Hematopoietic multipotent progenitor cell treated with erythropoietin and hydrocortisone succinate and interleukin-3 and kit ligand, for 6 days (in vitro differentiated cells): ENCODE measurements around the gene NPFF.

Experiments
- DNase-seq: peaks from one replicate; pipeline ENCODE4 v3.0.0-alpha.2; 2015

Gene NPFF

DNA sequence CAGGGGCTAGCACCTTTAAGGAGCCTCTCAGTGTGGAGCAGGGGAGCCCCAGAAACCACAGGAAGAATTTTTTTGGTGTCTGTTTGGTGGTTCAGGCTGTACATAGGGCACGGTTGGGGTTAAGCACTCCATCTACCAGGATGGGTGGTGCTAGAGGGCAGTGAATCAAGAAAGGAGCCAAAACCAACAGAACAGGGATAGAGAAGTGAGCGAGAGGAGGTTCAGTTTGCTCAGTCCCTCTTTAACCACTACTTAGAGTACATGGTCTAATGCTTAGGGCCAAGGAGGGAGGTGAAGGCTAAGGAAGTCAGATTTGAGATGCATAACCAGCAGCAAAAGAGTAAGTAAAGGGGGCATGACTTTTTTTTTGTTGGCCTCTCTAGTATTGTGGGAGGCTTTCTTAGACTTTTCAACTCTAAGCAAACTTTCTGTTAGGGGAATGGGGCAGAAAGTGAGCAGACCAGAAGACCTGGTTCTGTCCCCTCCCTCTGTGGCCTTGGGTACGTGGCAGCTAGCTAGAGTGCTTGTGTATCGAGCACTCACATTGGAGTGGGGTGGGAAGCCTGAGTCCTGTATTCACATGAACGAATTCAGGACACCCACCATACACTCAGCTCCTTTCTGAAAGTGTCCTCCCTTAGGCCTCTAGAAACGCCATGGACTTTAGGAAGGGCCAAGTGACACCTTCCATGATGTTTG lies 6.6 kb upstream of the NPFF start:
- no peak for DNase-seq

DNA sequence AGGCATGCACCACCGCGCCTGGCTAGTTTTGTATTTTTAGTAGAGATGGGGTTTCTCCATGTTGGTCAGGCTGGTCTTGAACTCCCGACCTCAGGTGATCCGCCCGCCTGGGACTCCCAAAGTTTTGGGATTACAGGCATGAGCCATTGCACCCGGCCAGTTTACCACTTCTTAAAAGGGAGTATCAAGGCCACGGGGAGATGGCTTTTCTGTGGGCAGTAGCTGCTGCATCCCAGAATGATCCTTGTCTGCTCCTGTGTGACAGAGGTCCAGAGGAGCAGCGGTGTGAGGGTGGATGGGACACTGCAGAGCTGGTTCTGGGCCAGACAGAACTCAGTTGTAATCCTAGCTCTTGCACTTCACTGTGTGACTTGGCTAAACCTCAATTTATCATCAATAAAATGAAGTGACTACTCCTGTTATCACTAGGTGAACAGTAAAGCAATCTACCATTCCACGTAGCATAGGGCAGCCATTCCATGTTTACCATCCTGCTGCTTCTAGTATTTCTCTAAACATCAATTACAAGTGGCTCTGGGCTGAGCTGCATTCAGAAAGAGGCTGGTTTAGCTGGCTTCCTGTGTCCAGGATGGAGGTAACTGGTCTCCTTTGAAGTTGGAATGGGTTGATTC lies 3.0 kb upstream of the NPFF start:
- no peak for DNase-seq

DNA sequence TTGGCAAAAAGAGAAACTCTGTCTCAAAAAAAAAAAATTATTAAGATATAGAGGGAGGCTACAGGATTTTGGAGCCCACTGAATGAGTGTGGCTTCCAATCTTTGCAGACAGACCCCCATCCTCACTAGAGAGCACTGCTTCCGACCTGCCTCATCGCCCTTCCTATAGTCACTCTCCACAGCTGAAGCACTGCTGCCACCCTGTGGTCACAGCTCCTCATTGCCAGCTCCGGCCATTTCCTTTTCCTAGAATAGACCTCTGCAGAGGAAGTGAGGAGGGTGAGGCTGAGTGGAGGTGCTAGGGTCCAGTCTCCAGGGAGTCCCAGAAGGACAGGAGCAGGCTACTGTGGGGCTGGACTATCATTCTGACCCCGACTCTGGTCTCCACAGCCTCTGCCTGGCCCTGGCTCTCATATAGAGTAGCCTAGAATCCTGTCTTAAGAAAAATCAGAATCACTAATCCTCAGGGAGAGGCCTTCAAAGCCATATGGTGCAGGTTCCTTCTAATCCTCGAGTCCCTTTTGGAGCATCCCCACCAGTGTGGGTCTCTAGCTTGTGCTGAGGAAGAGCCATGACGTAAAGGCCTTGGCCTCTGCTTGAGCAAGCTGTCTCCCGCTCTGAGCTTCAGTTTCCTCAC lies 1.4 kb upstream of the NPFF start:
- peak; percentile 91 for DNase-seq

DNA sequence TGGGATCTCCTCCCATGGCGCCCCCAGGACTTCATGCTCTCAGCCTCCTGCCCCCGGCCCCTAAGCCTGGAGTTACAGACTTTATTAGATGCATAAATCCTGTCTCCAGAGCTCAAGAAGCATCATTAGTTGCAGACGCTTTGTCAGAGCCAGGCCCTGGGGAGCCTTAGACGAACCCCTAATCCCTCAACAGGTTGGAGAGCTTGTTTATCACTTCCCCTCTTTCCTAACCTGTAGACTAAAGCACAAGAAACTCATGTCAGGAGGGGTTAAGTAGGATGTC lies 260 bp upstream of the NPFF start:
- DNase-seq: no peak

DNA sequence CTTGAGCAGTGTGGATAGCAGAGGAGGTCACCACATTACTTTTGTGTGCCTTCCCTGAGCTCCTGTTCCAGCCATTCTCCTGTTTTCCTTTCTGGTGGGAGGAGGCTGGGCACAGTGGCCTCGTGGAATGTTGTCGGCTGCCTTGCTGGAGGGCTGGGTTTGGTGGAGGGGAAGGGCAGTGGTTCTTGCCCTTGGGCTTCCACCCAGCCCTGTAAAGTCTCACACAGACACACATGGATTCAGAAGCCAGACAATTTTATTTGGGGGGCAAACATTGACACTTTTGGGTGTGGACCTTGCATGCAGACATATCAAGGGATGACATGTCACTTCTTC lies 866 bp downstream of the NPFF start:
- DNase-seq: no peak

DNA sequence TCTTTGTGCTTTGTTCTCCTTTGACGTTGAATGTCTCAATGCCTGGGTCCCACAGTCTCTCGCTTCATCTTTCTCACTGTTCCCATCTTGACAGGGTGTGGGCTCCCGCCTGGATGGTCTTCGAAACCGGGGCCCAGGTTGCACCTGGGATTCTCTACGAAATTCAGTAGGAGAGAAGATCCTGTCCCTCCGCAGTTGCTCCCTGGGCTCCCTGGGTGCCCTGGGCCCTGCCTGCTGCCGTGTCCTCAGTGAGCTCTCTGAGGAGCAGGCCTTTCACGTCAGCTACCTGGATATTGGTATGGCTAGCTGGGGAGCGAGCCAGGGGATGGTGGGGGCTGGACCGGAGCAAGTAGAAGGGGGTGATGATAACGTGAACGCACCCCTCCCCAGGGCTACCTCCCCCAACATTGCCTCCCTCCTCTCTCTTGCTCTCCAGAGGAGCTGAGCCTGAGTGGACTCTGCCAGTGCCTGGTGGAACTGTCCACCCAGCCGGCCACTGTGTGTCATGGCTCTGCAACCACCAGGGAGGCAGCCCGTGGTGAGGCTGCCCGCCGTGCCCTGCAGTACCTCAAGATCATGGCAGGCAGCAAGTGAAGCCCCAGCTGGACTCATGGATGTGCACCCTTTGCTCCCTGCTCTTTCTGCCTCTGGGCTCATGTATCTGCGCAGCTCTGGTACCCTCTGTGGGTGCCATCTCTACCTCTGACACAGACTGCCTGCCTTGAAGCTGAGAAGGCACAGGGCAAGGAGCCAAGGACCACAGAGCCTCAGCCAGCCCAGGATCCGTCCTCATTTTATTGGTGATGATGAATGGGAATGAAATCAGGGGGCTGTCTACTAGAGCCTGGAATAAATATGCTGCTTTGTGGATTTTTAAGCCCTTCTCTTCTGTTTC lies 1.5 kb downstream of the NPFF start:
- DNase-seq: no peak

DNA sequence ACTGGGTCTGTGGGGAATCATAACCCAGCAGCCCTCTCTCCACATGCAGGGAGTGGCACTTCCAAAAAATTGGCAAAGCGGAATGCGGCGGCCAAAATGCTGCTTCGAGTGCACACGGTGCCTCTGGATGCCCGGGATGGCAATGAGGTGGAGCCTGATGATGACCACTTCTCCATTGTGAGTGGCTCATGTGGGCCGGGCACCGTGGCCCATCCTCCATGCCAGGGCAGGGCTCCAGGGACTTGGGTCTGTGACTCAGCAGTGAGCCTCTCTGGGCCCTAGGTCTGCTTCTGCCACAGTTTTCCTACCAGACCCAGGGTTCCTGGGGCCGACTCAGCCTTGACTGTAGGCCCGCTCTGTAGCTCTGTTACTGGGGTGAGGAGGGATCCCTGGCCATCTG lies 2.2 kb downstream of the NPFF start:
- no peak for DNase-seq

DNA sequence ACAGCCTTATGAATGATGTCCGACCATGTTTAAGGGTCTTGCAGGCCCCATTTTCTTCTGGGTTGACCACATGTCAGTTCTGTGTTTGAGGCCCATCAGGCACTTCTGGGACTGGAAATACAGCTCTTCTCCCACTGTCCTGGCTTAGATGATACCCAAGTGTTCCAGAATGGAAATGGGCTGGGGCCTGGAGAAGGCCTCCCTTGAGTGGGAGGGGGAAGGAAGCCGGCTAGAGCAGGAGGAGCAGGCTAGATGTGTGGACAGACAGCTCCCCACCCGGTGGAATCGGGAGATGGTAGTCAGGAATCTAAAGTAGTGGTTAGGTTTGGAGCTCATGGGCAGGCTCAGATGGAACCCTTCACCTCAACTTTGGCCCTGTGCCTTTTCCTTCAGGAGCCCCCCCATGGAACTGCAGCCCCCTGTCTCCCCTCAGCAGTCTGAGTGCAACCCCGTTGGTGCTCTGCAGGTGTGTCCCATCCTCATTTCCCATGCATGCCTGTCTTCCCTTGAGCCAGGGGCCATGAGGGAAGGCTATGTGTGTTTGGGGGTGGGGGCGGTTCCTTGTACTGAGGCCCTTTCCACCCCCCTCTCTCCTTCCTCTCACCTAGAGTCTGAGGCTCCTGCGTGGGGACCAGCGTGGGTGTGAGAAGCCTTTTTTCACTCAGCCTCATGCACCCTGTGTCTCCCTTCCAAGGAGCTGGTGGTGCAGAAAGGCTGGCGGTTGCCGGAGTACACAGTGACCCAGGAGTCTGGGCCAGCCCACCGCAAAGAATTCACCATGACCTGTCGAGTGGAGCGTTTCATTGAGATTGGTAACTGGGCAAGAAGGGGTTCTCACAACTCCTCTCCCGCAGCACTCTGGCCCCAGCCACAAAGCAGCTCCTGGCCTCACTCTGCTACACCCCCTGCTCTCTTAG lies 3.0 kb downstream of the NPFF start:
- DNase-seq: no peak

DNA sequence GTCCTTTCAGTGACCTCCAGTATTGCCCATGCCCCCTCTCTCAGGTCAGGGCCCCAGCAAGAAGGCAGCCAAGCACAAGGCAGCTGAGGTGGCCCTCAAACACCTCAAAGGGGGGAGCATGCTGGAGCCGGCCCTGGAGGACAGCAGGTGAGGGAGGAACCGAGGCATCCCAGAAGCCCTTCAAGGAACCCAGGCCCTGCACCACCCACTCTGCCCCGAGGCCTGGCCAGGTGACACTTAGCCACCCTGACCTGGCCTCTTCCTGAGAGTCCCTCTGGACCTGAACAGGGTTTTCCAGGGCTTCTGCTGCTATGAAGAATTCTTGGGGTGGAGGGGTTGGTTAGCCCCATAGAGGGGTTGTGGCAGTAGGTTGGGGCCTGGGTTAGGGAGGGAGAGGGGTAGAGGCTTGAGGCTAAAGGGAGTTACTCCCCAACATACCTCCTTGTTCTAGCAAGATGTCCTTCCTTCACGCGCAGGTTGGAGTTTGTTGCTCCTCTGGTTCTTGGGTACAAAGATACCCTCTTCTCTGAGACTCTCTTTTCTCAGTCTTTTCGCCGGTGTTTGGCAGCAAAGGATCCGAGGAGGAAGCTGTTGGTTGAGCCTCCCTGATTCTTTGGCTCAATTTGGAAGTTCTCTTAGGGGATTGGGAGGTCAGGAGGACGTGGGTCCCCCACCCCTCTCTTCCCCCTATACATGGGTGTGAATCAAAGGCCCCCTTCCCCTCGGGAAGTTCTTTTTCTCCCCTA lies 4.1 kb downstream of the NPFF start:
- no peak for DNase-seq

DNA sequence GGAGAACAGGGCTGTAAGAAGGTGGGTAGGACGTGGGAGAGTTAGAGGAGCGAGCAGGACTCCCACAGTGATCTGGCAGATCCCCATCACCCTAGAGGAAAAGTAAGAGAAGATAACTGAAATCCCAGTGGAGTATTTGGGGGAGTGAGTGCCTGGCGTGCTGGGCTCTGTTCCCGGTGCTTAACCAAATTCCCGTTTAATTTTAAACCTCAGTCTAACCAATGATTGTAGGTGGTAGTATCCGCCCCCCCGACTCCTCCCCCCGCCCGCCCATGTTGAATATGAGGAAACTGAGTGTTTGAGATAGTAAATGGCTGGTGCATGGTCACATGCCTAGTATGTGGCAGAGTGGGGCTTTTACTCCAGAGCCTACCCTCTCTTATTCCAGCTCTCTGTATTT lies 5.0 kb downstream of the NPFF start:
- no peak for DNase-seq

DNA sequence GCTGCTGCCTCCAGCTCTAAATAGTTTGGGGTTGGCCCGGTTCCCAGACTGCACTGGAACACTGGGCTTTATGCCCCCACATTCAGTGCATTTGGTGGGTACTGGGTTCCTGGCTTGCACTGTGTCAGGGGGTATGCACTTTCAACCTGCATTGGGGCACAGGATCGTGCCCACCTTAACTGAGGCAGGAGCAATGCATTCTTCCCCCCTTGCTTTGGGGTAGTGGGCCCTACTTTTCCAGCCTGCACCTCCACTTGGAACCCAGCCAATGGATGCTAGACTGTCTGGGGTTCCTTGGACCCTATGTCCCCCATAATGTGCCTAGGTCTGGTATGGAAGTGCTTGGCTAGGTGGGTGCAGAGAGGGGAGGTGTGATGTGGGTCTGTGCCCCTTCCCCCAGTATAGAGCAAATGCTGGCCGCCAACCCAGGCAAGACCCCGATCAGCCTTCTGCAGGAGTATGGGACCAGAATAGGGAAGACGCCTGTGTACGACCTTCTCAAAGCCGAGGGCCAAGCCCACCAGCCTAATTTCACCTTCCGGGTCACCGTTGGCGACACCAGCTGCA lies 5.6 kb downstream of the NPFF start:
- DNase-seq: no peak

DNA sequence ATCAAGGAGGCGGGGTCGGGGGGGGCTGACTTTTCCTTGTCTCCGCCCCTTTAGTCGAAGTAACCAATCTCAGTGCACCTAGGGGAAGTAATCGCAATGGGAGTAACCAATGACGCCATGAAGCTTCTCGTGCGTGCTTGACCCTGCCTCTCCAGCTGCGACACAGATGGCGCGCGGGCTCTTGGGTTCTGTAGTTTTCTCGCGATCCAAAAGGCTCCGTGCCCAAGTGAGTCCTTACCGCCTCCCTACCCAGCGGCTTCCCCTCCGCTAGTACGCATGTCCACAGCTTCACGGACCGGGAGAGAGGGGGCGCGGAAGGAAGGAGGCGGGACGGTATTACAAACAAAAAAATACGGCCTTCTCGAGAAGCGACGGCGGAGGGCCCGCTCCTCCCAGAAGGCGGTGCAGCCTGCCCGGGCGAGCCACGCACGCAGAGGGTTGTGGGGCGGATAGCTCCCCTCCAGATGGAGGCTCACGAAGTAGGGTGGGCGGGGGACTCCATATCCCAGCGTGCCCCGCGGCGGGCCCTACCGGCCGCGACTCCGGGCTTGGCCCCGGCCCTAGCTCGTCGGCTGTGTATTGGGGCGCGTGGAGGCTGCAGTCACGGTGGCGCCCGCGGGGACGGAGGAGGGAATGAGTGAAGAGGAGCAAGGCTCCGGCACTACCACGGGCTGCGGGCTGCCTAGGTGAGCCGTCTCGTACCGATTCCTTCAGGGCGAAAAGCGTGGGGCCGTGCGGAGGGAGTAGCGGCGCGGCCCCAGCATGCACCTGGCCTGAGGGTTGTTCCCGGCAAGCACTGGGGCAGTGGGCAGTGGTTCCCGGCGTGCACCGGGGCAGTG lies 6.3 kb downstream of the NPFF start, which contains the start of gene TARBP2:
Gene TARBP2 (plus strand): TSS at position 508 of the 839 bp plus-strand sequence. CDS start 126 bp downstream, at position 634.
- DNase-seq: peak; percentile 100

DNA sequence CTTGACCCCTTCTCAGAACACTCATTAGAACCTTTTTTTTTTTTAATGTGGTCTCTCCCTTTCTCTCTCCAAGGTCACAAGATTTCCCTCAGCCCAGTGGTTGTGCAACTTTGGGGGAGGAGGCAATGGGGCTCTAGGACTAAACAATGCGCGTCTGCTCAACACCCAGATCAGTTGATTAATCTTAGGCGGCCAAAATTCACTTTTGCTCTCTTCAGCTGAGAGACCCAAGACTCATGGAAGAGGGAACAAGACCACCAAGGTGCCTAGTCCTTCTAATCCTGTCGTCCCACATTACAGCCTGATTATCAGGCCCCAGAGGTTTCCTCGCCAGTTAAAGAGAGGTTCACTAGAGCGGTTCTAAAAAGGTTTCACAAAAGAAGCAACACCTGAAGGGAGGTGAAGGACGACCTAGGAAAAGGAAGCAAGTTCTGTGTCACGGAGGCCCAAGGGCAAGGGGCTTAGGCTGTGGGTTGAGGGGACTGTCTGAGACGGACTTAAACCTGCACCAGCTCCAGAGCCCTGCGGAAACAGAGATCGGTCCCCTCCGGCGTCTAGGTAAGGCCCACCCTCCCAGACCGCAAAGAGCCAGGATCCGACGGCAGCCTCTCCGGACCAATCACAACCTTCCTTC lies 7.0 kb downstream of the NPFF start:
- peak; percentile 84 for DNase-seq

DNA sequence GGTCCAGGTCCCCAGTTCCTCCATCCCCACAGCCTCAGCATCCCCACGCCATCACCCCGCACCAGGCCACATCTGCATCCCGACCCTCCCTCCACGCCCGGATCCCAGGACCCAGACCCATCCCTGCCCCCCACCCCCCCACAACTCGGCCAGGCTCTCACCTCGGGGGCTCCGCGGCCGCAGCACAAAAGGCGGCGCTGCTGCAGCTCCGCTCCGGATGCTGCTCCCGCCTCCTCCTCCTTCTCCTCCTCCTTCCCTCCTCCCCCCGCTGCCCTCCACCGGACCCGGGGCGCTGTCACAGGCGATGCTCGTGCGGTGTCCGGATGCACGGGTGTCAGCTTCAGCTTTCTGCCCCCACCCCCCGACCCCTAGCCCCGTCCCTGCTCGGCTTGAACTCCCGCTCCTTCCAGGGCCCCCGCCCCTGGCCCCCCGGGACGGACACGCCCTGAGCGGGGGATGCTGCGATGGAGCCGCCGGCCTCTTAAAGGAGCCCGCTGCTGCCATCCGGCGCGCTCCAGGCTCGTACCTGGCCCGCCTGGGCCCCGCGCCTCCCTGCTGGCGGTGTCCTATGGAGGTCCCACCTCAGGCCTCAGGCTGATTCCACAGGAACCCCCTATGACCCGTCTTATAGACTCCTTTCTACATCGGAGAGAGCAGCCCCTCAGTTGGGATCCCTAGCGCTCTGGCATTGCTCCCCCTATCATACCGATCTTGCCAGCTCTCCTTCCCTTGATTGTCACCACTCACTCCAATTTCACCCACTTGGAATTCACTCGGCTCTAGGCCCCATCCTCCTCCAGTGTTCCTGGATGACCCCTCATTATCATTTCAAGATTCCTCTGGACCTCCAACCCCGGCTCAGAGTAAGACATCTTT lies 7.8 kb downstream of the NPFF start, which contains the start of gene MAP3K12:
Gene MAP3K12 (minus strand): TSS at position 193 of the 876 bp plus-strand sequence. CDS start 12,067 bp downstream, outside the sequence.
- DNase-seq: peak; percentile 68

DNA sequence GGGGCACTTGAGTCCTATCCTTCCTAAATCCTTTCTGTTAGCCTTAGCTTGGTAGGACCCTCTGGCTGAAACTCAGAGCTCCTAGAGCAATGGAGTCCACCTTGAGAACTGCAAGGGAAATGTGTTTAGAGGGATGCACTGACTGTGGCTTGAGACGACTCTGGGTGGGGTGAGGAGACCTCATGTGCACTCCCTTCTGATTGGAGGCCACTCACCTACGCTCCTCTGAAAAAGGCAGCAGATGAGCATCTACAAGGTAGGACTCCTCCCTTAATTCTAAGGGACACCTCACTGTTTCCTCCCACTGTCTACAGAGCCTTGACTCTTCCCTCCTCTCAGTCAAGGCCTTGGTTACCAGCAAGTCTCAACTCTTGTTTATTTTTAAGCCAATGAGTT lies 9.1 kb downstream of the NPFF start:
- DNase-seq: no peak

DNA sequence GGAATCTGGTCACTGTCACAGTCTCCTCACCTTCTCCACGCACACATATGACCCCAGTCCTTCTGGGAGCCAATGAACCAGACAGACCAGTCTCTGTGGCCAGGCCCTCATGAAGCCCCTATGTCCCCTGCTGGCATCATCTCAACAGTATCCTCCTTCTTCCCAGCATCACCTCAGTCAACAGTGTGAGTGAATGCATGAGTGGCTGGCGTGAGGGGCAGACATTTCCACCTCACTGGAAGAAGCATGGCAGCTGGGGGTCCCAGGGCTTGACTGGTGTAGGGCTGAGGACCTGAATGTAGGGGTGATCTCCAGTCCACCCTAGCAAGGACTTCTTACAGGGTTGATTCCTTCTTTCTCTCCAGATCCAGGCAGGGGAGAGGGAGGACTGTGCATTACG lies 9.8 kb downstream of the NPFF start:
- no peak for DNase-seq

DNA sequence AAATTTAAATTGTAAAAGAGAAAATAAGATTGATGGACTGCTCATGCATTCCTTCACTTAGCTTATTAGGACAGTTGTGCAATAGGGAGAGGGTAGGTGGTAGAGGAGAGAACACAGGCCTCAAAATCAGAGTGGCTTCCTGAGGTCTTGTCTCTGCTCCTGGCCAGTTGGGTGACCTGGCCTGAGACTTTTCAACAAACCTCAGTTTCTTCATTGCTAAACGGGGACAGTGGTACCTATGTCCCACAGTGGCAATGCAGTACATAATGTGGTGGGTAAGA lies 10.6 kb downstream of the NPFF start:
- DNase-seq: no peak

DNA sequence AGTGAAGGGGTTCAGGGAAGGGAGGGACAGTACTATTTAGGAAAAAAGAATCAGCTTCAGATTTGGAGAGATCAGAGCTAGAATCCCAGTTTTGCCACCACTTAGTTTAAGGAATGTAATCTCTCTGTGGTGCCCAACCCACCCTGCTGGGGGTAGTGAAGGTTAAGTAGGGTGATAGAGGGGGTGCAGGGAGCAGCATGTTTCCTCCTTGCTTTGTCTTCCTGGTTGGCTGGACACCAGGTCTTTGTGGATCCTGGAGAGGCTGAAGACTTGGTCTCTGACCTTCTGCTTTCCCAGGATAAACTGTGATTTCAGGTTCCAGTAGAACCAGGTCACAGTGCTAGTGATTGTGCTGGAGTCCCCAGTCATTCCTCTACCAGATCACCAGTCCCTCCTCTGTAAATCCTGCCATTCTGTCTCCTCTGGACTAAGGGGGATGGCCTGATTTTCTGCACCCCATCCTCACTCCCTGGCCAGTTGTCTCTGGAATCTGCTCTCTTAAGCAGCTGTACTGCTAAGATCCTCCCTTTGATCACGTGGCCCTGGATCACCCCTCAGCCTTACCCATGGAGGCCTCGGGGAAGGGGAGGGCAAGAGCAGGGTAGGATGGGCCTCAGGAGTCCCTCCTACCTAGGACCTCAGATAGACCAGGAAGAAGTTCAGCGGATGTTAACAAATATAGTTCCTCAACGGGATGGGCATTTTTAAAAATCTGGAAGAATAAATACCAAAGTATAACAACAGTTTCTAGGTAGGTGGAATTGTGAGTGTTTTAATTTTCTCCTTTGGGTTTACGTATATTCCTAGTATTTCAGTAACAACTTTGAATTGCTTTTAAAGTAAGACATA lies 11.2 kb downstream of the NPFF start:
- DNase-seq: no peak
